Neural cell (in vitro differentiated cells): Measurements from ENCODE around the gene AGFG2.

ENCODE experiments used
- EP300 ChIP-seq: fragments of 450-650 bp; conservative IDR thresholded peaks from 2 replicates; pipeline ENCODE4 v1.6.1; 2014; ENCODE audit warnings: antibody characterized with exemption, mild to moderate bottlenecking, moderate library complexity; ENCODE audit not compliant: poor library complexity, severe bottlenecking
- RAD21 ChIP-seq: fragments of 450-650 bp; conservative IDR thresholded peaks from 2 replicates; pipeline ENCODE4 v1.6.1; 2014; ENCODE audit warnings: antibody characterized with exemption, mild to moderate bottlenecking, moderate library complexity
- TF ChIP-seq, protein P1 (sequence below): fragments of 450-650 bp; IDR thresholded peaks from 2 replicates; pipeline ENCODE4 v1.5.1; 2014; ENCODE audit warnings: antibody characterized with exemption, mild to moderate bottlenecking, moderate library complexity; ENCODE audit not compliant: poor library complexity, severe bottlenecking

DNA sequence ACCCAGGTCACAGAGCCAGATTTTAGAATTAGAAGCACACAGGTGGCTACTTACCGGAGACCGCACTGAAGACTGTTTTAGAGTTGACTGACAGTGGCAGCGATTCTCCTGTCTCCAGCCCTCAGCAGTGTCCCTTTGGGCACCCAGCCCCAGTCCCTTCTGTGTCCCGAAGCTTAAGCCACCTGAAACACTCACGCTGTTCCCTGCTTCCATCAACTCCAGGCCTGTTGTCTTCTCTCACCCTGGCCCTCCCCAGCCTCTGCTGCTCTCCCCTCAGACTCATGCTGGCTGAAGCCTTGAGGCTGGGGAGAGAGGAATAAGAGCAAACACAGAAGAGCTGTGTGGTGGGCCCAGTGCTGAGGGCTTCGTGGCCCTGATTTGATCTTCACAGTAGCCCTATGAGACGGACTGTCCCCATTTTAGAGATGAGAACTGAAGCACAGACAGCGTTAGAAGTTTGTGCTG lies 24.1 kb downstream of the AGFG2 start:
- TF ChIP-seq, protein P1, sequence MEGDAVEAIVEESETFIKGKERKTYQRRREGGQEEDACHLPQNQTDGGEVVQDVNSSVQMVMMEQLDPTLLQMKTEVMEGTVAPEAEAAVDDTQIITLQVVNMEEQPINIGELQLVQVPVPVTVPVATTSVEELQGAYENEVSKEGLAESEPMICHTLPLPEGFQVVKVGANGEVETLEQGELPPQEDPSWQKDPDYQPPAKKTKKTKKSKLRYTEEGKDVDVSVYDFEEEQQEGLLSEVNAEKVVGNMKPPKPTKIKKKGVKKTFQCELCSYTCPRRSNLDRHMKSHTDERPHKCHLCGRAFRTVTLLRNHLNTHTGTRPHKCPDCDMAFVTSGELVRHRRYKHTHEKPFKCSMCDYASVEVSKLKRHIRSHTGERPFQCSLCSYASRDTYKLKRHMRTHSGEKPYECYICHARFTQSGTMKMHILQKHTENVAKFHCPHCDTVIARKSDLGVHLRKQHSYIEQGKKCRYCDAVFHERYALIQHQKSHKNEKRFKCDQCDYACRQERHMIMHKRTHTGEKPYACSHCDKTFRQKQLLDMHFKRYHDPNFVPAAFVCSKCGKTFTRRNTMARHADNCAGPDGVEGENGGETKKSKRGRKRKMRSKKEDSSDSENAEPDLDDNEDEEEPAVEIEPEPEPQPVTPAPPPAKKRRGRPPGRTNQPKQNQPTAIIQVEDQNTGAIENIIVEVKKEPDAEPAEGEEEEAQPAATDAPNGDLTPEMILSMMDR = no peak
- TF ChIP-seq EP300 = no peak
- no peak for TF ChIP-seq RAD21
